PFSK-1 (cell line): ENCODE data around the gene SMC5.

ENCODE experiments used
- FOXP2 ChIP-seq: optimal IDR thresholded peaks from 2 replicates; pipeline ENCODE3; 2011; ENCODE audit warnings: borderline replicate concordance, control low read depth, inconsistent platforms; ENCODE audit not compliant: insufficient read depth; ENCODE audit errors: extremely low read length, extremely low read depth
- POLR2AphosphoS5 ChIP-seq: IDR thresholded peaks from 2 replicates; pipeline ENCODE4 v1.6.1; 2012; ENCODE audit warnings: low read depth, mild to moderate bottlenecking, control low read depth, low read length, moderate library complexity
- SIN3A ChIP-seq: IDR thresholded peaks from 2 replicates; pipeline ENCODE4 v1.6.1; 2012; ENCODE audit warnings: mild to moderate bottlenecking, low read length, moderate library complexity, borderline replicate concordance; ENCODE audit not compliant: insufficient read depth
- TAF1 ChIP-seq: IDR thresholded peaks from 2 replicates; pipeline ENCODE4 v1.6.1; 2012; ENCODE audit warnings: low read length, control low read depth, borderline replicate concordance; ENCODE audit not compliant: insufficient read depth
- TF ChIP-seq, protein P1 (sequence below), 2 experiments: IDR thresholded peaks; 2 replicates each; pipeline versions ENCODE4 v1.6.1 to v1.8.0; 2011 to 2012; ENCODE audit warnings: low read depth in 2 of 2, low read length in 2 of 2, control low read depth in 1 of 2, inconsistent platforms in 1 of 2, mild to moderate bottlenecking in 1 of 2, moderate library complexity in 1 of 2; ENCODE audit not compliant: insufficient read depth in 1 of 2

The SMC5 gene

DNA sequence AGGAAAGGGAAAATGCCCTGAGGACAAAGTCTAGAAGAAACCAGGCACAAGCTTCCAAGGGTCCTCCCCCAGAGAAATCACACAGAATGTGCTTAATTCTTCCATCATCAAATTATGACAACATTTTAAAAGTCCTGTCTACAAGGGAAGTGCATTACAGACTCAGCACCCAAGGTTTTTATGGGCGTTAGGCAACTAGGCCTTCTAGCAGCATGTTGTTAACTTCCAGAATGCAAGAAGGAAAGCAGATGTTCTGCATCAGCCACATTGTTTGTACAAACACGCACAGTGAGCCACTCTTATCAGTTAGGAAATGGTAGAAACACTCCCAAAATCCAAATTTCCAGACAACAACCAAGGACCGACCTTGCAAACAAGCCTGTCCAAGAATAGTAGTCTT is 26.5 kb downstream of the SMC5 start:
- TF ChIP-seq SIN3A (no peak), POLR2AphosphoS5 (no peak), TAF1 (no peak), FOXP2 (no peak)
- TF ChIP-seq, protein P1, sequence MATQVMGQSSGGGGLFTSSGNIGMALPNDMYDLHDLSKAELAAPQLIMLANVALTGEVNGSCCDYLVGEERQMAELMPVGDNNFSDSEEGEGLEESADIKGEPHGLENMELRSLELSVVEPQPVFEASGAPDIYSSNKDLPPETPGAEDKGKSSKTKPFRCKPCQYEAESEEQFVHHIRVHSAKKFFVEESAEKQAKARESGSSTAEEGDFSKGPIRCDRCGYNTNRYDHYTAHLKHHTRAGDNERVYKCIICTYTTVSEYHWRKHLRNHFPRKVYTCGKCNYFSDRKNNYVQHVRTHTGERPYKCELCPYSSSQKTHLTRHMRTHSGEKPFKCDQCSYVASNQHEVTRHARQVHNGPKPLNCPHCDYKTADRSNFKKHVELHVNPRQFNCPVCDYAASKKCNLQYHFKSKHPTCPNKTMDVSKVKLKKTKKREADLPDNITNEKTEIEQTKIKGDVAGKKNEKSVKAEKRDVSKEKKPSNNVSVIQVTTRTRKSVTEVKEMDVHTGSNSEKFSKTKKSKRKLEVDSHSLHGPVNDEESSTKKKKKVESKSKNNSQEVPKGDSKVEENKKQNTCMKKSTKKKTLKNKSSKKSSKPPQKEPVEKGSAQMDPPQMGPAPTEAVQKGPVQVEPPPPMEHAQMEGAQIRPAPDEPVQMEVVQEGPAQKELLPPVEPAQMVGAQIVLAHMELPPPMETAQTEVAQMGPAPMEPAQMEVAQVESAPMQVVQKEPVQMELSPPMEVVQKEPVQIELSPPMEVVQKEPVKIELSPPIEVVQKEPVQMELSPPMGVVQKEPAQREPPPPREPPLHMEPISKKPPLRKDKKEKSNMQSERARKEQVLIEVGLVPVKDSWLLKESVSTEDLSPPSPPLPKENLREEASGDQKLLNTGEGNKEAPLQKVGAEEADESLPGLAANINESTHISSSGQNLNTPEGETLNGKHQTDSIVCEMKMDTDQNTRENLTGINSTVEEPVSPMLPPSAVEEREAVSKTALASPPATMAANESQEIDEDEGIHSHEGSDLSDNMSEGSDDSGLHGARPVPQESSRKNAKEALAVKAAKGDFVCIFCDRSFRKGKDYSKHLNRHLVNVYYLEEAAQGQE (IDR thresholded peaks at IDR 0.05; ENCODE audit: insufficient read depth in 1 of 2, low read depth in 2 of 2, low read length in 2 of 2), result no peak

DNA sequence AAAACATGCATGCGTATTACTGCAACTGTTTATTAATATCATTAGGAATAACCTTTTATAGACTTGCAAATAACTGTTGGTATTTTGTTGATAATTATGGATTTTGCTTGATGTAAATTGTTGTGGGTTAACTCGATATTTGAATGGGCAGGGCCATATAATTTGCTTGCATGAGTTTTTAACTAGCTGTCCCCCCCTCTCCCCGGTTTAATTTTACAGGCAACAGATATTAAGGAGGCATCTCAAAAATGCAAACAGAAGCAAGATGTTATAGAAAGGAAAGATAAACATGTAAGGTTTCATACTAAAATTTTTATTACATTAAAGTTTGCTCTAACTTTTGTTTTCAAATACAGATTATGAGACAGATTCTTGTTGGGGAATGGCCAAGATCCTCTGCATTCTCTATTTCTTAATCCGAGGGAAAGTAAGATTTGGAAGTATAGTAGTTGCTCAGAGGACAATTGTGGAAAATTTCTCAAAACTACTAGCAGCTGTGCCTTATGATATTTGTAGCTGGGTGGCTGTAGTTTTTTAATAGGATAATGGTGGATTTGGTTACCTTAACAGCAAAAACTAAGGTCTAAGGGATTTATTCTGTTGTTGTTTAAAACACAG is 27.3 kb downstream of the SMC5 start:
- no peak for TF ChIP-seq TAF1
- TF ChIP-seq, protein P1 (IDR thresholded peaks at IDR 0.05; ENCODE audit: insufficient read depth in 1 of 2, low read depth in 2 of 2, low read length in 2 of 2), result no peak
- no peak for TF ChIP-seq POLR2AphosphoS5

DNA sequence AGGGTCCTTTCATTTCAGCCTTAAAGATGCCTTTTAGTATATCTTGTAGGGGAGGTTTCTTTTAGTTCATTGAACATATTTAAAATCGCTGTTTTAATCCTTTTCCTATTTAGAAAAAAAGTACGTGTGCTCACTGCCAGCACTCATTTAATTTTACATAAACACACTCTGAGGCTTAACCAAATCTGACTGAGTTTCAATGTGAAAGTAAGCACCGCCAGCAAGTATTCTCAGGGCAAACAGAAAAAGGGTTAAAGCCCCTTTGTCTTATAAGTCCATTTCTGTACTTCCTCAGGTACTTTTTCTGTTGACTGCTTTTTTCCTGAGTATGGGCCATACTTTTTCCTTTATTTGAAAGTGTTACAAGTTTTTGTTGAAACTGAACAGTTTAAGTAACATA is 31.8 kb downstream of the SMC5 start:
- TF ChIP-seq TAF1 (no peak), FOXP2 (no peak), POLR2AphosphoS5 (no peak), SIN3A (no peak)
- TF ChIP-seq, protein P1 (IDR thresholded peaks at IDR 0.05; ENCODE audit: insufficient read depth in 1 of 2, low read depth in 2 of 2, low read length in 2 of 2), result no peak

DNA sequence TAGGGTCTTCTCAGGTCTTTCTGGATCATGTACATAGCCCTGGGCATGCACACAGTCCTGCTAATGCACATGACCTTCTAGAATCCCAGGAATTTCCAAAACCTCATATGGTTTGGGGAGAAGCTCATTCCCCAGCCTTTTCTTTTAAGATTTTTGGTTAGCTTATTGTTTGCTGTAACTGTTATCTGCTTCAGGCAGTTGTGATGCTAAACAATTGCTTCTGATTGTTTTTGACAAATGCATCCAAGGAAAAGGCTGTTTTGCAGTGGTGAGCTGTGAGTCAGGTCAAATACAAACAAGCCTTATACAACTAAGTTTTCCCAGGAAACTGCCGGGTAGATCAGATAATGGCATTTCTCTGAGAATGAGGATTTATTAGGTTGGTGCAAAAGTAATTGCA is 32.7 kb downstream of the SMC5 start:
- TF ChIP-seq FOXP2, result no peak
- no peak for TF ChIP-seq TAF1
- TF ChIP-seq, protein P1 (IDR thresholded peaks at IDR 0.05; ENCODE audit: insufficient read depth in 1 of 2, low read depth in 2 of 2, low read length in 2 of 2), result no peak
- TF ChIP-seq POLR2AphosphoS5, result no peak
- no peak for TF ChIP-seq SIN3A

DNA sequence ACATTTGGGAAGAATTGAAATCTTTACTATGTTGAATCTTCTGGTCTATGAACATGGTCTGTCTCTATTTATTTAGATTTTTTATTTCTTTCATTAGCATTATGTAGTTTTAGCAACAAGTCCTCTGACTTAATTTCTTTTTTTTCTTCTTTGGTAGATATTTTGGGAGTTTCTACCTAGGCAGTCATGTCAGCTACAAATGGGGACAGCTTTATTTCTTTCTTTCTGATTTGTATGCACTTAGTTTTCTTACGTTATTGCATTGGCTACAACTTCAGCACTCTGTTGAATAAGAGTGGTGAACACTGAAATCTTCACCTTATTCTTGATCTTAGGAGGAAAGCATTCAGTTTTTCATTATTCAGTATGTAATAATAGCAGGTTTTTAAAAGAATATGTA is 33.5 kb downstream of the SMC5 start:
- TF ChIP-seq FOXP2 (no peak), TAF1 (no peak), SIN3A (no peak), POLR2AphosphoS5 (no peak)
- TF ChIP-seq, protein P1 (IDR thresholded peaks at IDR 0.05; ENCODE audit: insufficient read depth in 1 of 2, low read depth in 2 of 2, low read length in 2 of 2), result no peak
